ENCODE data around the gene TNS4.

GRCh38 chr17:40538019-40538935, 36.9 kb upstream of the TNS4 start:
- no peak for TF ChIP-seq CTCF (IDR thresholded peaks at IDR 0.05)
- no peak for TF ChIP-seq POLR2AphosphoS5 (IDR thresholded peaks at IDR 0.05)
- no peak for TF ChIP-seq EP300 (IDR thresholded peaks at IDR 0.05)
- no peak for TF ChIP-seq POLR2A (IDR thresholded peaks at IDR 0.05)

Measured in stomach (tissue), 4 donors.